Kidney capillary endothelial cell (primary cell): ENCODE data around the gene TMCO4.
"Not testable (repeated sequence)": the region's sequence is repeated elsewhere in the genome, so short reads cannot be mapped to it uniquely, and the experiment has no call there.

Source experiments
- DNase-seq: peaks from one replicate; pipeline ENCODE4 v3.0.0-alpha.2; 2018; ENCODE audit warnings: low spot score

Gene TMCO4

GRCh38 chr1:19636065-19636464 is 163.7 kb downstream of the TMCO4 start:
- DNase-seq, result no peak

GRCh38 chr1:19635646-19636045 is 164.1 kb downstream of the TMCO4 start:
- DNase-seq, result no peak

GRCh38 chr1:19635064-19635463 is 164.7 kb downstream of the TMCO4 start:
- not testable (repeated sequence) for DNase-seq

GRCh38 chr1:19633106-19633505 is 166.6 kb downstream of the TMCO4 start:
- no peak for DNase-seq
